Fibroblast of the aortic adventitia (primary cell): Measurements from ENCODE around the gene GPR108. TPM values are rescaled to one million over a fixed set of nuclear protein-coding genes. Genes with fewer than 3 reads are reported as not detected.

Source experiments
- DNase-seq: peaks from one replicate; pipeline ENCODE4 v3.0.0-alpha.2; 2010; ENCODE audit warnings: low read depth
- H3K4me3 ChIP-seq: 2 replicates; pipeline ENCODE4 v1.5.1; 2011; ENCODE audit warnings: low read depth, mild to moderate bottlenecking, control low read depth, low read length, moderate library complexity
- CTCF ChIP-seq: IDR thresholded peaks from 2 replicates; pipeline ENCODE4 v1.5.1; 2011; ENCODE audit warnings: mild to moderate bottlenecking, low read length, control low read depth, inconsistent platforms; ENCODE audit not compliant: insufficient read depth
- total RNA-seq: library from RNA; depleted of rRNA; stranded (reverse); fragments of >200 nt; gene quantifications from 2 replicates; pipeline ENCODE4 v1.2.3, GENCODE V29; 2012; ENCODE audit warnings: low replicate concordance

GPR108 gene
- total RNA-seq, 1 donor: 32.5 TPM

DNA sequence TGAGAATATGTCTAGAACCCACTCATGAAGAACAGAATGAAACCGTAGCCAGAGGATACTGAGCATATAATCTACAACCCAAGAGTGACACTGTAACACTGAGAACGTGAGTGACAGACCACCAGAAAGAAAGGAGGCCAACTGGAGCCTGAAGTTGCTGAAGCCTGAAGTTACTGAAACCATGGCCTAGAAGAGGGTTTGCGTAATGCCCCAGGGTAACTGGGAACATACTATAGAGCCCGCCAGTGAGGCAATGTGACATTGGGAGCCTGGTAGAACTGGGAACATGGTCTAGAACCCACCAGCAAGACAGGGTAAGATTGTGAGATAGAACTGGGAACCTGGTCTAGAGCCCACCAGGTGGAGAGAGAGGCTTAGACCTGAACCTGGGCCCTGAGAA lies 51.9 kb downstream of the GPR108 start:
- H3K4me3 ChIP-seq: no peak overlapping the region
- TF ChIP-seq CTCF: no peak
- DNase-seq: no peak

DNA sequence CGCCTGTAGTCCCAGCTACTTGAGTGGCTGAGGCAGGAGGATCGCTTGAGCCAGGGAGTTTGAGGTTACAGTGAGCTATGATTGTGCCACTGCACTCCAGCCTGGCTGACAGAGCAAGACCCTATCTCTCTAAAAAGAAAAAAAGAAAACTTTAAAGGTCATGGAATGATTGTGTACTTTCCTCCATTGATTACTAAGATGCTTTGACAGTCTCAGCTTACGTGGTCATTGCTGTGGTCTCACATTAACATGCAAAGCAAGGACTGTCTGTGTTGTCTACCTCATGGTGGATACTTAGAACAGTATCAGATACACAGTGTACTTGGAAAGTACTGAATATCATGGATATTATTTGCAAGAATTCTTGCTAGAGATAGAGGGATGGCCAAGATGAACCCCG lies 53.4 kb downstream of the GPR108 start:
- H3K4me3 ChIP-seq: no peak overlapping the region
- no peak for TF ChIP-seq CTCF
- no peak for DNase-seq

- TF ChIP-seq CTCF: no peak
- DNase-seq: no peak
Observed at GRCh38 chr19:6682607-6683128, 54.7 kb downstream of the GPR108 start.

DNA sequence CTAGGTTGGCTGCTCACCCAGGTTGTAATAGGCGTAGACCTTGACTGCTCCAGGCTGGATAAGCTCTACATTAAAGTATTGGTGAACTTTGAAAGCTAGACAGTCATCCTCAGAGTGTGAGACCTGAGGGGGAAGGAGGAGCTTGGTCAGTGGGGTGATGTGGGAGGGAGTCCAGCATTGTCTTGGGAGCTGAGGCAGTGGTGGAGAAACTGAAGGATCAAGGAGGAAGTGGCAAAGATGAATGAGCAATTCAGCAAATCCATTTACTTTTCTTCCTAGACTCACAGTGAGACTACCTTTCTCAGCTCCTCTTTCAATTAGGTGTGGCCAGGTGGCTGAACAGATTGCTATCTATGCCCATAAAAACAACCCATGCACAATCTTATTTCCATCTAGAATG lies 57.2 kb downstream of the GPR108 start:
- no peak for DNase-seq
- no peak overlapping the region for H3K4me3 ChIP-seq
- TF ChIP-seq CTCF: no peak

More at GRCh38 chr19:6682607-6683128, 54.7 kb downstream of the GPR108 start:
- no peak overlapping the region for H3K4me3 ChIP-seq

Other genes with a start within 250 kb of the GPR108 start
- 0.41 TPM in 1 of 2 replicates, not detected in the other for gene TUBB4A, start 235.3 kb downstream of the GPR108 start, total RNA-seq
- gene TNFSF9, start 206.6 kb downstream of the GPR108 start, total RNA-seq: 1.7 and 2.6 TPM in 2 replicates
- gene CD70, start 146.4 kb downstream of the GPR108 start, total RNA-seq: 0.09 TPM in 1 of 2 replicates, not detected in the other
- 1.6 TPM in 1 of 2 replicates, not detected in the other for gene TNFSF14, start 67.4 kb downstream of the GPR108 start, total RNA-seq
- gene C3, start 16.9 kb downstream of the GPR108 start, total RNA-seq: 93.5 and 1,485 TPM in 2 replicates
- 33.3 and 44.9 TPM in 2 replicates for gene TRIP10, start 2.1 kb upstream of the GPR108 start, total RNA-seq
- gene SH2D3A, start 29.9 kb upstream of the GPR108 start, total RNA-seq: not detected in 2 replicates
- not detected in 2 replicates for gene VAV1, start 35.1 kb upstream of the GPR108 start, total RNA-seq
- gene ADGRE1, start 150.0 kb upstream of the GPR108 start, total RNA-seq: not detected in 2 replicates